Measurements from ENCODE around the gene TNNC2. TPM values are rescaled to one million over a fixed set of nuclear protein-coding genes. Genes with fewer than 3 reads are reported as not detected.

Gene TNNC2
- total and polyA plus RNA-seq, 2 of the 13 experiments (the other 11 are each of a cell fraction or from before 2014, with no cell fraction given), result 1.8 to 4.7 TPM

- TF ChIP-seq ARHGAP35 (CRISPR knock-in tag; IDR thresholded peaks at IDR 0.05; ENCODE audit: borderline replicate concordance), result no peak
- peak; percentile 81; the same call in 1 of the 2 replicates for TF ChIP-seq DNMT1 (CRISPR knock-in tag; IDR thresholded peaks at IDR 0.05)
- TF ChIP-seq CSRNP1 (CRISPR knock-in tag; IDR thresholded peaks at IDR 0.05), result no peak
- TF ChIP-seq ZBTB20 (CRISPR knock-in tag; IDR thresholded peaks at IDR 0.05; ENCODE audit: borderline replicate concordance, low read depth), result 0 out of 2 replicates have a peak, but pooled peaks have one; percentile 63
- peak; percentile 51 for TF ChIP-seq JARID2 (CRISPR knock-in tag; IDR thresholded peaks at IDR 0.05; ENCODE audit: insufficient replicate concordance)
- peak; percentile 35; the same call in 1 of the 2 replicates for TF ChIP-seq MIER2 (CRISPR knock-in tag; IDR thresholded peaks at IDR 0.05)
- TF ChIP-seq, protein P1, sequence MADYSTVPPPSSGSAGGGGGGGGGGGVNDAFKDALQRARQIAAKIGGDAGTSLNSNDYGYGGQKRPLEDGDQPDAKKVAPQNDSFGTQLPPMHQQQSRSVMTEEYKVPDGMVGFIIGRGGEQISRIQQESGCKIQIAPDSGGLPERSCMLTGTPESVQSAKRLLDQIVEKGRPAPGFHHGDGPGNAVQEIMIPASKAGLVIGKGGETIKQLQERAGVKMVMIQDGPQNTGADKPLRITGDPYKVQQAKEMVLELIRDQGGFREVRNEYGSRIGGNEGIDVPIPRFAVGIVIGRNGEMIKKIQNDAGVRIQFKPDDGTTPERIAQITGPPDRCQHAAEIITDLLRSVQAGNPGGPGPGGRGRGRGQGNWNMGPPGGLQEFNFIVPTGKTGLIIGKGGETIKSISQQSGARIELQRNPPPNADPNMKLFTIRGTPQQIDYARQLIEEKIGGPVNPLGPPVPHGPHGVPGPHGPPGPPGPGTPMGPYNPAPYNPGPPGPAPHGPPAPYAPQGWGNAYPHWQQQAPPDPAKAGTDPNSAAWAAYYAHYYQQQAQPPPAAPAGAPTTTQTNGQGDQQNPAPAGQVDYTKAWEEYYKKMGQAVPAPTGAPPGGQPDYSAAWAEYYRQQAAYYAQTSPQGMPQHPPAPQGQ (CRISPR knock-in tag; IDR thresholded peaks at IDR 0.05; ENCODE audit: borderline replicate concordance), result peak; percentile 98; the same call in 1 of the 2 replicates
- TF ChIP-seq, protein P2, sequence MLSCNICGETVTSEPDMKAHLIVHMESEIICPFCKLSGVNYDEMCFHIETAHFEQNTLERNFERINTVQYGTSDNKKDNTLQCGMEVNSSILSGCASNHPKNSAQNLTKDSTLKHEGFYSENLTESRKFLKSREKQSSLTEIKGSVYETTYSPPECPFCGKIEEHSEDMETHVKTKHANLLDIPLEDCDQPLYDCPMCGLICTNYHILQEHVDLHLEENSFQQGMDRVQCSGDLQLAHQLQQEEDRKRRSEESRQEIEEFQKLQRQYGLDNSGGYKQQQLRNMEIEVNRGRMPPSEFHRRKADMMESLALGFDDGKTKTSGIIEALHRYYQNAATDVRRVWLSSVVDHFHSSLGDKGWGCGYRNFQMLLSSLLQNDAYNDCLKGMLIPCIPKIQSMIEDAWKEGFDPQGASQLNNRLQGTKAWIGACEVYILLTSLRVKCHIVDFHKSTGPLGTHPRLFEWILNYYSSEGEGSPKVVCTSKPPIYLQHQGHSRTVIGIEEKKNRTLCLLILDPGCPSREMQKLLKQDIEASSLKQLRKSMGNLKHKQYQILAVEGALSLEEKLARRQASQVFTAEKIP (CRISPR knock-in tag; IDR thresholded peaks at IDR 0.05; ENCODE audit: borderline replicate concordance), result no peak
- no peak for TF ChIP-seq HINFP (CRISPR knock-in tag; IDR thresholded peaks at IDR 0.05; ENCODE audit: low read depth)
- TF ChIP-seq ZBTB38 (CRISPR knock-in tag; IDR thresholded peaks at IDR 0.05), result peak; percentile 99
- TF ChIP-seq, protein P3, sequence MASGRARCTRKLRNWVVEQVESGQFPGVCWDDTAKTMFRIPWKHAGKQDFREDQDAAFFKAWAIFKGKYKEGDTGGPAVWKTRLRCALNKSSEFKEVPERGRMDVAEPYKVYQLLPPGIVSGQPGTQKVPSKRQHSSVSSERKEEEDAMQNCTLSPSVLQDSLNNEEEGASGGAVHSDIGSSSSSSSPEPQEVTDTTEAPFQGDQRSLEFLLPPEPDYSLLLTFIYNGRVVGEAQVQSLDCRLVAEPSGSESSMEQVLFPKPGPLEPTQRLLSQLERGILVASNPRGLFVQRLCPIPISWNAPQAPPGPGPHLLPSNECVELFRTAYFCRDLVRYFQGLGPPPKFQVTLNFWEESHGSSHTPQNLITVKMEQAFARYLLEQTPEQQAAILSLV (CRISPR knock-in tag; IDR thresholded peaks at IDR 0.05; ENCODE audit: borderline replicate concordance), result 0 out of 2 replicates have a peak, but pooled peaks have one; percentile 78
- TF ChIP-seq RARA (CRISPR knock-in tag; IDR thresholded peaks at IDR 0.05), result peak; percentile 39
- TF ChIP-seq SRY (CRISPR knock-in tag; IDR thresholded peaks at IDR 0.05), result 0 out of 2 replicates have a peak, but pooled peaks have one; percentile 34
- no peak for TF ChIP-seq MYPOP (CRISPR knock-in tag; IDR thresholded peaks at IDR 0.05)
- TF ChIP-seq ZBTB7B (CRISPR knock-in tag; IDR thresholded peaks at IDR 0.05), result no peak
- TF ChIP-seq ARNT (IDR thresholded peaks at IDR 0.05), result no peak
- peak; percentile 71; the same call in 1 of the 2 replicates for TF ChIP-seq ZNF234 (CRISPR knock-in tag; conservative IDR thresholded peaks at IDR 0.05)
- TF ChIP-seq POLR2AphosphoS5 (IDR thresholded peaks at IDR 0.05; ENCODE audit: low read depth, low read length), result no peak
- 0 out of 2 replicates have a peak, but pooled peaks have one; percentile 28 for TF ChIP-seq SIX4 (CRISPR knock-in tag; IDR thresholded peaks at IDR 0.05)
Measured at GRCh38 chr20:45823949-45824835, 2.9 kb downstream of the TNNC2 start (continued).
